Breast epithelium (tissue), 4 donors: ENCODE data around the gene FOXI1. TPM values are rescaled to one million over a fixed set of nuclear protein-coding genes. Genes with fewer than 3 reads are reported as not detected.

Source experiments
- DNase-seq, 2 donors: peaks; one replicate each; pipeline ENCODE4 v3.0.0-alpha.2; 2019; ENCODE audit warnings: low spot score in 2 of 2
- H3K27ac ChIP-seq, 2 donors: fragments of 200-600 bp; sonication (generic) in 1 of 2; one replicate each; pipeline ENCODE4 v1.5.1; 2016 to 2019; ENCODE audit warnings: mild to moderate bottlenecking in 1 of 2
- H3K27me3 ChIP-seq, 2 donors: fragments of 200-600 bp; sonication (generic) in 1 of 2; one replicate each; pipeline versions ENCODE4 v1.5.1 to v1.6.0; 2017 to 2019; ENCODE audit warnings: control low read depth in 1 of 2, mild to moderate bottlenecking in 1 of 2
- H3K36me3 ChIP-seq: fragments of 200-600 bp; one replicate; pipeline ENCODE4 v1.5.1; 2019
- H3K4me1 ChIP-seq, 2 donors: fragments of 200-600 bp; sonication (generic); one replicate each; pipeline ENCODE4 v1.5.1; 2016 to 2019; ENCODE audit warnings: control low read depth in 1 of 2
- H3K4me3 ChIP-seq, 3 donors: fragments of 200-600 bp; sonication (generic); 1 replicate in 2 of 3; 2 replicates in 1 of 3; pipeline ENCODE4 v1.5.1; 2016 to 2019; ENCODE audit warnings: mild to moderate bottlenecking in 3 of 3, moderate library complexity in 2 of 3
- H3K9me3 ChIP-seq, 2 donors: fragments of 200-600 bp; sonication (generic) in 1 of 2; one replicate each; pipeline ENCODE4 v1.5.1; 2016 to 2019; ENCODE audit warnings: control low read depth in 1 of 2
- CTCF ChIP-seq, 3 donors: fragments of 450-650 bp; IDR thresholded peaks; one replicate each; pipeline ENCODE4 v1.5.1; 2016 to 2017; ENCODE audit warnings: antibody characterized with exemption in 3 of 3, mild to moderate bottlenecking in 3 of 3, moderate library complexity in 3 of 3
- POLR2A ChIP-seq: fragments of 450-650 bp; IDR thresholded peaks from one replicate; pipeline ENCODE4 v1.6.1; 2016; ENCODE audit warnings: antibody characterized with exemption, mild to moderate bottlenecking, moderate library complexity
- POLR2AphosphoS5 ChIP-seq, 3 donors: sonication (generic); formaldehyde crosslinking; IDR thresholded peaks; one replicate each; pipeline ENCODE4 v1.6.1; 2017; ENCODE audit warnings: antibody characterized with exemption in 3 of 3
- intact Hi-C: fragments of 100-400 bp; cut with DNase I; formaldehyde crosslinking; loops from one replicate; pipeline ENCODE4 v1.15.1; 2023; ENCODE audit warnings: low total_unique reads
- total RNA-seq, 3 donors: library from RNA; depleted of rRNA; stranded (reverse); fragments of >200 nt; gene quantifications; one replicate each; pipeline ENCODE4 v1.1.0, GENCODE V29; 2016

Gene FOXI1
- total RNA-seq, 3 donors from 2014 or later = 1.3 to 7.9 TPM; not detected in 1

- peak in 2 of 3 donors; percentile 14 to 66 for TF ChIP-seq POLR2AphosphoS5 (IDR thresholded peaks at IDR 0.05)
- no peak for TF ChIP-seq CTCF (IDR thresholded peaks at IDR 0.05)
- Histone ChIP-seq H3K27me3 (no peaks in the 10 kb centered on the region), H3K4me3 (no peak overlapping the region), H3K4me1 (peaks cover 0 to 3% of the 10 kb centered on the region in 2 donors), H3K9me3 (no peaks in the 10 kb centered on the region), H3K36me3 (no peaks in the 10 kb centered on the region), H3K27ac (peak overlapping the region; percentile 14 to 74)
- DNase-seq = peak in 1 of 2 donors; percentile 85
- intact Hi-C loops = no loop called here
Measured at GRCh38 chr5:170144286-170145023, 38.8 kb downstream of the FOXI1 start.

- no peak for TF ChIP-seq POLR2A
- TF ChIP-seq POLR2AphosphoS5 (IDR thresholded peaks at IDR 0.05) = no peak
- TF ChIP-seq CTCF (IDR thresholded peaks at IDR 0.05) = no peak
- intact Hi-C loops = no loop called here
- DNase-seq = no peak
- Histone ChIP-seq H3K27me3 (no peaks in the 10 kb centered on the region), H3K9me3 (no peaks in the 10 kb centered on the region), H3K4me3 (no peak overlapping the region), H3K36me3 (no peaks in the 10 kb centered on the region), H3K4me1 (peaks cover 0 to 3% of the 10 kb centered on the region in 2 donors), H3K27ac (peak overlapping the region; percentile 14 to 74)
Measured at GRCh38 chr5:170145462-170145861, 39.8 kb downstream of the FOXI1 start.

GRCh38 chr5:170147051-170147752 lies 41.5 kb downstream of the FOXI1 start:
- Histone ChIP-seq H3K4me3 (no peak overlapping the region), H3K27me3 (no peaks in the 10 kb centered on the region), H3K27ac (peak overlapping the region in 1 of 2 donors; percentile 23), H3K9me3 (no peaks in the 10 kb centered on the region), H3K36me3 (no peaks in the 10 kb centered on the region), H3K4me1 (peaks cover 0 to 3% of the 10 kb centered on the region in 2 donors)
- TF ChIP-seq POLR2AphosphoS5 (IDR thresholded peaks at IDR 0.05) = no peak
- no peak for TF ChIP-seq POLR2A
- no peak for TF ChIP-seq CTCF (IDR thresholded peaks at IDR 0.05)
- DNase-seq = no peak
- intact Hi-C loops = no loop called here

GRCh38 chr5:170147753-170148264 lies 42.1 kb downstream of the FOXI1 start:
- intact Hi-C loops = no loop called here
- H3K4me1 ChIP-seq = peaks cover 0 to 3% of the 10 kb centered on the region in 2 donors
- TF ChIP-seq POLR2A (no peak), CTCF (IDR thresholded peaks at IDR 0.05) (no peak), POLR2AphosphoS5 (IDR thresholded peaks at IDR 0.05) (no peak)

More at GRCh38 chr5:170147753-170148264, 42.1 kb downstream of the FOXI1 start:
- Histone ChIP-seq H3K27me3 (no peaks in the 10 kb centered on the region), H3K36me3 (no peaks in the 10 kb centered on the region), H3K27ac (peak overlapping the region in 1 of 2 donors; percentile 76), H3K9me3 (no peaks in the 10 kb centered on the region), H3K4me3 (no peak overlapping the region)
- DNase-seq = no peak
